Right atrium auricular region (tissue), 2 donors: Measurements from ENCODE around the gene HDDC2. TPM values are rescaled to one million over a fixed set of nuclear protein-coding genes. Genes with fewer than 3 reads are reported as not detected.

ENCODE experiments used
- DNase-seq: peaks from one replicate; pipeline ENCODE4 v3.0.0-alpha.2; 2019; ENCODE audit warnings: low spot score
- H3K27ac ChIP-seq, 2 donors: fragments of 200-600 bp; sonication (generic); 1 replicate in 1 of 2; 2 replicates in 1 of 2; pipeline ENCODE4 v1.5.1; 2016 to 2019
- H3K27me3 ChIP-seq, 2 donors: fragments of 200-600 bp; sonication (generic); one replicate each; pipeline versions ENCODE4 v1.5.1 to v1.6.0; 2017 to 2019
- H3K36me3 ChIP-seq: fragments of 200-600 bp; sonication (generic); one replicate; pipeline ENCODE4 v1.5.1; 2016
- H3K4me1 ChIP-seq, 2 donors: fragments of 200-600 bp; sonication (generic); one replicate each; pipeline versions ENCODE4 v1.5.1 to v1.6.0; 2017 to 2019
- H3K4me3 ChIP-seq, 2 donors: fragments of 200-600 bp; sonication (generic); 1 replicate in 1 of 2; 2 replicates in 1 of 2; pipeline ENCODE4 v1.5.1; 2017 to 2019; ENCODE audit warnings: mild to moderate bottlenecking in 1 of 2, moderate library complexity in 1 of 2
- H3K9me3 ChIP-seq, 2 donors: fragments of 200-600 bp; sonication (generic); one replicate each; pipeline ENCODE4 v1.5.1; 2019
- total RNA-seq, 2 donors: library from RNA; depleted of rRNA; stranded (reverse); fragments of >200 nt; gene quantifications; one replicate each; pipeline ENCODE4 v1.1.0, GENCODE V29; 2016
- TF ChIP-seq, protein P1 (sequence below), 2 donors: fragments of 200-600 bp; sonication (generic); IDR thresholded peaks; one replicate each; pipeline ENCODE4 v1.5.1; 2019; ENCODE audit warnings: antibody characterized with exemption in 2 of 2

HDDC2 gene
- total RNA-seq, 2 donors from 2014 or later = 85.7 to 98.7 TPM

DNA sequence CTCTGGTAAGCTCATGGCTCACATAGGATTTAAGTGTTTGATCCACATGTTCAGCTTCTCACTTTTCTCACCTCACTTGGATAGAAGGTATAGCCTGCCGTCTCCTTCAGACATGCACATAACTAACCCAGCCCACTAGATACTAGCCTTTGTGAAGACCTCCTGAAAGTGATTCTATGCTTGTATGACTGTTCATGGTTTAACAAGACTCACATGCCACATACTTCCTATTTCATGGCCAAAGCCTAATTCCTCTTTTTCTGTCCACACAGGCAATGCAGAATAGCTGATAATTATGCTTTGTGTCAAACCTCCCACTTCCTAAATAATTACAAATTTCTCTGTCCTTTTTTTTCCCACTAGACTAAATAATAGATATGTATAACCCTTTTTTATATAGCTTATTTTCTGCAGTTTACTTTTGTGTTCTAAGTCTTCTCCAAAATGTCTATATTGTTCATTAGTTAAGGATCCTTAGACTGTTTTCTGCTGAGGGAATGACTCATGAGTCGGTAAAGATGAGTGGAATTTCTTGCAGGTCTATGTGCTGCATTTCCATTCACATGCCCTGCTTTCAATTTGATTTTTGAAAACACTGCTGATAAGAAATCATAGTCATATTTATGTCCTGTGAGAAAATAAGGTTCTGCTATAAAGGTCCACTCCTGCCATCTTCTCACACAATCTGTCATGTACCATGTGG lies 43.0 kb downstream of the HDDC2 start:
- TF ChIP-seq, protein P1, sequence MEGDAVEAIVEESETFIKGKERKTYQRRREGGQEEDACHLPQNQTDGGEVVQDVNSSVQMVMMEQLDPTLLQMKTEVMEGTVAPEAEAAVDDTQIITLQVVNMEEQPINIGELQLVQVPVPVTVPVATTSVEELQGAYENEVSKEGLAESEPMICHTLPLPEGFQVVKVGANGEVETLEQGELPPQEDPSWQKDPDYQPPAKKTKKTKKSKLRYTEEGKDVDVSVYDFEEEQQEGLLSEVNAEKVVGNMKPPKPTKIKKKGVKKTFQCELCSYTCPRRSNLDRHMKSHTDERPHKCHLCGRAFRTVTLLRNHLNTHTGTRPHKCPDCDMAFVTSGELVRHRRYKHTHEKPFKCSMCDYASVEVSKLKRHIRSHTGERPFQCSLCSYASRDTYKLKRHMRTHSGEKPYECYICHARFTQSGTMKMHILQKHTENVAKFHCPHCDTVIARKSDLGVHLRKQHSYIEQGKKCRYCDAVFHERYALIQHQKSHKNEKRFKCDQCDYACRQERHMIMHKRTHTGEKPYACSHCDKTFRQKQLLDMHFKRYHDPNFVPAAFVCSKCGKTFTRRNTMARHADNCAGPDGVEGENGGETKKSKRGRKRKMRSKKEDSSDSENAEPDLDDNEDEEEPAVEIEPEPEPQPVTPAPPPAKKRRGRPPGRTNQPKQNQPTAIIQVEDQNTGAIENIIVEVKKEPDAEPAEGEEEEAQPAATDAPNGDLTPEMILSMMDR (IDR thresholded peaks at IDR 0.05) = no peak
- no peak overlapping the region for H3K4me3 ChIP-seq
- H3K4me1 ChIP-seq = no peaks in the 10 kb centered on the region
- H3K9me3 ChIP-seq = no peaks in the 10 kb centered on the region
- no peaks in the 10 kb centered on the region for H3K36me3 ChIP-seq
- H3K27me3 ChIP-seq = no peaks in the 10 kb centered on the region
- DNase-seq = no peak
- no peak overlapping the region for H3K27ac ChIP-seq

- H3K27ac ChIP-seq = no peak overlapping the region
- no peaks in the 10 kb centered on the region for H3K9me3 ChIP-seq
- H3K4me1 ChIP-seq = no peaks in the 10 kb centered on the region
- DNase-seq = no peak
- no peaks in the 10 kb centered on the region for H3K27me3 ChIP-seq
- TF ChIP-seq, protein P1 (IDR thresholded peaks at IDR 0.05) = no peak
- H3K4me3 ChIP-seq = no peak overlapping the region
- no peaks in the 10 kb centered on the region for H3K36me3 ChIP-seq
Measured at GRCh38 chr6:125257351-125257750, 44.4 kb downstream of the HDDC2 start.

- no peaks in the 10 kb centered on the region for H3K27me3 ChIP-seq
- H3K36me3 ChIP-seq = no peaks in the 10 kb centered on the region
- no peak overlapping the region for H3K4me3 ChIP-seq
- H3K4me1 ChIP-seq = peaks cover 0 to 10% of the 10 kb centered on the region in 2 donors
- H3K9me3 ChIP-seq = no peaks in the 10 kb centered on the region
- H3K27ac ChIP-seq = no peak overlapping the region
- TF ChIP-seq, protein P1 (IDR thresholded peaks at IDR 0.05) = no peak
- DNase-seq = no peak
Measured at GRCh38 chr6:125255201-125255600, 46.6 kb downstream of the HDDC2 start.

DNA sequence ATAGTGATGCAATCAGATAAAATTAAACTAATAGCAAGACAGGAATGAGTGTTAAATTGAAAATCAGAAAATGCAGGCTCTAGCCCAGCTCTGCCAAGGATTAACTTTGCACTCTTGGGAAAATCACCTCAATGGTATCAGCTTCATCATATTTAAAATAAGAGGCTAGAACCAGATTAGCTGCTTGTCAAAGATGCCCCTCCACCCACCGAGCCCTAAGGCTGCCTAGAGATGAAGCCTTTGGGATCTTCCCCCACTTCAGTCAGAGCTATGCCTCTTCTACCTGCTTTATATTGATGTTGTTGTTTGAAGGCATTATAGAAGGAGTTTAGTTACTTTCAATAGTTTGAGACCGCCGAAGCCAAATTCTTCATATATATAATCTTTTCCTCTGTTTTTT lies 47.4 kb downstream of the HDDC2 start:
- Histone ChIP-seq H3K4me3 (no peak overlapping the region), H3K27me3 (no peaks in the 10 kb centered on the region), H3K9me3 (no peaks in the 10 kb centered on the region), H3K27ac (no peak overlapping the region), H3K36me3 (no peaks in the 10 kb centered on the region), H3K4me1 (peaks cover 0 to 10% of the 10 kb centered on the region in 2 donors)
- DNase-seq = no peak
- TF ChIP-seq, protein P1 (IDR thresholded peaks at IDR 0.05) = no peak

- H3K36me3 ChIP-seq = no peaks in the 10 kb centered on the region
- H3K9me3 ChIP-seq = no peaks in the 10 kb centered on the region
- no peak overlapping the region for H3K27ac ChIP-seq
- H3K27me3 ChIP-seq = no peaks in the 10 kb centered on the region
- TF ChIP-seq, protein P1 (IDR thresholded peaks at IDR 0.05) = no peak
- peaks cover 0 to 10% of the 10 kb centered on the region in 2 donors for H3K4me1 ChIP-seq
- no peak overlapping the region for H3K4me3 ChIP-seq
- no peak for DNase-seq
Measured at GRCh38 chr6:125253881-125254280, 47.9 kb downstream of the HDDC2 start.

- no peak for DNase-seq
- TF ChIP-seq, protein P1 (IDR thresholded peaks at IDR 0.05) = no peak
- Histone ChIP-seq H3K4me1 (peaks cover 0 to 10% of the 10 kb centered on the region in 2 donors), H3K4me3 (no peak overlapping the region), H3K9me3 (no peaks in the 10 kb centered on the region), H3K27ac (no peak overlapping the region), H3K36me3 (no peaks in the 10 kb centered on the region), H3K27me3 (no peaks in the 10 kb centered on the region)
Measured at GRCh38 chr6:125252891-125253290, 48.9 kb downstream of the HDDC2 start.
